ENCODE measurements around the gene SIAH2. TPM values are rescaled to one million over a fixed set of nuclear protein-coding genes. Genes with fewer than 3 reads are reported as not detected.
A peak's percentile ranks its signal among the peaks of the same experiment; 100 is the strongest.

Gene SIAH2, protein sequence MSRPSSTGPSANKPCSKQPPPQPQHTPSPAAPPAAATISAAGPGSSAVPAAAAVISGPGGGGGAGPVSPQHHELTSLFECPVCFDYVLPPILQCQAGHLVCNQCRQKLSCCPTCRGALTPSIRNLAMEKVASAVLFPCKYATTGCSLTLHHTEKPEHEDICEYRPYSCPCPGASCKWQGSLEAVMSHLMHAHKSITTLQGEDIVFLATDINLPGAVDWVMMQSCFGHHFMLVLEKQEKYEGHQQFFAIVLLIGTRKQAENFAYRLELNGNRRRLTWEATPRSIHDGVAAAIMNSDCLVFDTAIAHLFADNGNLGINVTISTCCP
- 10 to 100 TPM; 17.6 to 45.0 (median 31.7) TPM for total RNA-seq

- Histone ChIP-seq H3K36me3 (peaks cover 0 to 5% (median 0%) of the 10 kb centered on the region in 4 donors), H3K9me3 (no peaks in the 10 kb centered on the region), H3K27me3 (no peaks in the 10 kb centered on the region), H3K4me3 (peak within 1 kb of the TSS; percentile 66 to 87 (median 78)), H3K4me1 (peaks cover 27 to 35% (median 32%) of the 10 kb centered on the region in 4 donors), H3K27ac (peak within 1 kb of the TSS; percentile 93 to 98 (median 98))
- ATAC-seq (ENCODE audit: low FRiP score in 2 of 2) (peak; percentile 94 to 95), DNase-seq (peak; percentile 94 to 99)
- TF ChIP-seq POLR2AphosphoS5 (IDR thresholded peaks at IDR 0.05) (peak; percentile 94 to 96), POLR2A (IDR thresholded peaks at IDR 0.05) (peak in 3 of 4 donors; percentile 83 to 100 (median 95)), EP300 (IDR thresholded peaks at IDR 0.05) (peak in 1 of 4 donors; percentile 73)
- TF ChIP-seq, protein P1, sequence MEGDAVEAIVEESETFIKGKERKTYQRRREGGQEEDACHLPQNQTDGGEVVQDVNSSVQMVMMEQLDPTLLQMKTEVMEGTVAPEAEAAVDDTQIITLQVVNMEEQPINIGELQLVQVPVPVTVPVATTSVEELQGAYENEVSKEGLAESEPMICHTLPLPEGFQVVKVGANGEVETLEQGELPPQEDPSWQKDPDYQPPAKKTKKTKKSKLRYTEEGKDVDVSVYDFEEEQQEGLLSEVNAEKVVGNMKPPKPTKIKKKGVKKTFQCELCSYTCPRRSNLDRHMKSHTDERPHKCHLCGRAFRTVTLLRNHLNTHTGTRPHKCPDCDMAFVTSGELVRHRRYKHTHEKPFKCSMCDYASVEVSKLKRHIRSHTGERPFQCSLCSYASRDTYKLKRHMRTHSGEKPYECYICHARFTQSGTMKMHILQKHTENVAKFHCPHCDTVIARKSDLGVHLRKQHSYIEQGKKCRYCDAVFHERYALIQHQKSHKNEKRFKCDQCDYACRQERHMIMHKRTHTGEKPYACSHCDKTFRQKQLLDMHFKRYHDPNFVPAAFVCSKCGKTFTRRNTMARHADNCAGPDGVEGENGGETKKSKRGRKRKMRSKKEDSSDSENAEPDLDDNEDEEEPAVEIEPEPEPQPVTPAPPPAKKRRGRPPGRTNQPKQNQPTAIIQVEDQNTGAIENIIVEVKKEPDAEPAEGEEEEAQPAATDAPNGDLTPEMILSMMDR (IDR thresholded peaks at IDR 0.05): peak in 2 of 6 experiments; percentile 3 to 30
- 0% methylated on average over 11 to 27 of the region's 70 CpGs for WGBS, 2 donors
Measured at GRCh38 chr3:150763122-150763840, at the start of gene SIAH2. SIAH2 (minus strand) TSS chr3:150763169; CDS start chr3:150762849, 320 bp downstream.

DNA sequence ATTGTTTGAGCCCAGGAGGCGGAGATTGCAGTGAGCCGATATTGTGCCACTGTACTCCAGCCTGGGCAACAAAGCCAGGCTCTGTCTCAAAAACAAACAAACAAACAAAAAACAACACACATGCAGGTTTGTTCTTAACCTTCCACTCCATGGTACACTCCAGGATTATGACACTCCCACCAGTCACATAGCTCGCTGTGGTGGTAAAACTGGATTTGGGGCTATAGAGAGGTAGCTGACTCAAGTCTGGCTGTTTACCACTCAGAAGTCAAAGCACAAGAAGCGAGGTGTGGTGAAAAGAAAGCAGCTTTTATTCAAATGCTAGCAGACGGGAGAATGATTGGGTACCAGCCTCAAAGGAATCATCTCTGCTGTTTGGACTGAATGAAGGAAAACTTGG is 49.0 kb upstream of the SIAH2 start:
- Histone ChIP-seq H3K4me3 (no peak overlapping the region), H3K4me1 (no peaks in the 10 kb centered on the region), H3K27ac (no peak overlapping the region), H3K36me3 (no peaks in the 10 kb centered on the region), H3K9me3 (no peaks in the 10 kb centered on the region), H3K27me3 (no peaks in the 10 kb centered on the region)
- TF ChIP-seq EP300 (IDR thresholded peaks at IDR 0.05): no peak
- TF ChIP-seq POLR2AphosphoS5 (IDR thresholded peaks at IDR 0.05): no peak
- TF ChIP-seq POLR2A (IDR thresholded peaks at IDR 0.05): no peak
- TF ChIP-seq, protein P1 (IDR thresholded peaks at IDR 0.05): no peak
- no peak for ATAC-seq (ENCODE audit: low FRiP score in 2 of 2)
- WGBS, 2 donors: 86 to 87% methylated on average over 5 of the region's 5 CpGs
- DNase-seq: no peak

DNA sequence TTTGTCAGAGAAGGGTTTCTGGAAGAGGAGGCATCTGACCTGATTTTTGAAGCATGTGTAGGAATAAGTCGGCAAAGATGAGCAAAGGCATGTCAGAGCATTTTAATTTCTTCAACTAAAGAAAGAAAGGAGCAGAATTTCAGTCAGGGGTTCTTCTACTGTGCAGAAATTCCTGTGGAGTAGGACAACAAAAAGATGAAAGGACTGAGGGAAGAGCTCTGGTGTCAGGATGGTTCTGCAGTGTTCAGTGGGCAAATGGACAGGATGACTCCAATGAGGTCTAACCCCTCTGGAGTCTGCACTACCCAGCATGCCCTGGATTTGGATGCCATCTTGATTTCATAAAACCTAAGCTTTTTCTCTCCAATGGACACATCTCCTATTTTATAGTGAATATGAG is 47.7 kb upstream of the SIAH2 start:
- DNase-seq: no peak
- 92 to 96% methylated on average over 1 of the region's 1 CpG for WGBS, 2 donors
- no peak overlapping the region for H3K27ac ChIP-seq
- H3K36me3 ChIP-seq: no peaks in the 10 kb centered on the region
- ATAC-seq (ENCODE audit: low FRiP score in 2 of 2): no peak
- TF ChIP-seq, protein P1 (IDR thresholded peaks at IDR 0.05): no peak
- no peak for TF ChIP-seq POLR2AphosphoS5 (IDR thresholded peaks at IDR 0.05)
- no peak for TF ChIP-seq EP300 (IDR thresholded peaks at IDR 0.05)
- no peak for TF ChIP-seq POLR2A (IDR thresholded peaks at IDR 0.05)
- H3K9me3 ChIP-seq: no peaks in the 10 kb centered on the region
- no peaks in the 10 kb centered on the region for H3K27me3 ChIP-seq
- H3K4me1 ChIP-seq: no peaks in the 10 kb centered on the region
- no peak overlapping the region for H3K4me3 ChIP-seq

- H3K4me3 ChIP-seq: no peak overlapping the region
- H3K27me3 ChIP-seq: no peaks in the 10 kb centered on the region
- no peaks in the 10 kb centered on the region for H3K9me3 ChIP-seq
- H3K27ac ChIP-seq: no peak overlapping the region
- ATAC-seq (ENCODE audit: low FRiP score in 2 of 2): no peak
- 66 to 75% methylated on average over 5 of the region's 5 CpGs for WGBS, 2 donors
- no peak for TF ChIP-seq POLR2AphosphoS5 (IDR thresholded peaks at IDR 0.05)
- TF ChIP-seq EP300 (IDR thresholded peaks at IDR 0.05): no peak
- TF ChIP-seq POLR2A (IDR thresholded peaks at IDR 0.05): no peak
- TF ChIP-seq, protein P1 (IDR thresholded peaks at IDR 0.05): no peak
- H3K36me3 ChIP-seq: no peaks in the 10 kb centered on the region
- H3K4me1 ChIP-seq: no peaks in the 10 kb centered on the region
- DNase-seq: no peak
Measured at GRCh38 chr3:150806185-150806835, 43.3 kb upstream of the SIAH2 start.
